ENCODE measurements around the gene ANXA11. TPM values are rescaled to one million over a fixed set of nuclear protein-coding genes. Genes with fewer than 3 reads are reported as not detected.

The ANXA11 gene
- total and polyA plus RNA-seq, 2 of the 4 experiments (the other 2 are of a cell fraction): 39.4 to 109 TPM

- Histone ChIP-seq H3K36me3 (ENCODE audit: control insufficient read depth, insufficient read depth, low read length) (peaks cover 58% of the 10 kb centered on the region), H3K4me2 (ENCODE audit: low read depth, low read length) (peak overlapping the region; percentile 14; the same call in 1 of the 2 replicates)
- in situ Hi-C loops (cut with MboI; ENCODE audit: low sequenced_read_pairs): loop anchor here (25.0 kb wide), 1 partner anchor 298 kb away; the partner anchor contains the start of gene TSPAN14
Observed at GRCh38 chr10:80163741-80164341, 41.5 kb downstream of the ANXA11 start.

More at GRCh38 chr10:80163741-80164341, 41.5 kb downstream of the ANXA11 start:
- peak overlapping the region; percentile 67 for H3K14ac ChIP-seq (replicated peaks; ENCODE audit: low read depth, low read length)
- dilution Hi-C loops (cut with HindIII; ENCODE audit: low sequenced_read_pairs, unreplicated experiment): no loop called here
- intact Hi-C loops (cut with micrococcal nuclease): no loop called here
- no peaks in the 10 kb centered on the region for H3K9me3 ChIP-seq (ENCODE audit: control insufficient read depth, insufficient read depth, low read length)
- H3K4me1 ChIP-seq (ENCODE audit: control insufficient read depth, insufficient read depth, low read length): peaks cover 42% of the 10 kb centered on the region
- peak overlapping the region in 1 of 2 experiments; percentile 68; a peak in 2 of 4 replicates for H4K8ac ChIP-seq (ENCODE audit: low read depth in 2 of 2, low read length in 2 of 2)
- H3K56ac ChIP-seq (ENCODE audit: extremely low read depth, insufficient read depth, low read length): no peak overlapping the region; the same call in 1 of the 2 replicates
- H2AK5ac ChIP-seq (ENCODE audit: low read depth, low read length): peak overlapping the region; percentile 96
- no peak overlapping the region for H4K5ac ChIP-seq (ENCODE audit: low read depth, low read length)
- peak overlapping the region; percentile 70 for H2BK20ac ChIP-seq (ENCODE audit: low read depth, low read length)
- no peak overlapping the region for H3K18ac ChIP-seq (ENCODE audit: low read depth, low read length)
- H3K79me1 ChIP-seq (ENCODE audit: low read depth in 1 of 2, low read length in 2 of 2): peaks cover 20 to 92% of the 10 kb centered on the region in 2 experiments
- no peak overlapping the region for H3K9ac ChIP-seq (ENCODE audit: low read depth, low read length)
- 85% methylated on average over 4 of the region's 8 CpGs; no CpG with 5 or more reads in 1 of the 2 experiments for WGBS, 2 experiments (ENCODE audit: extremely low coverage in 2 of 2, insufficient read length in 1 of 2)
- H3K4ac ChIP-seq (ENCODE audit: low read depth, low read length): peak overlapping the region; percentile 73
- H3K27ac ChIP-seq (ENCODE audit: insufficient read depth, low read length): peak overlapping the region; percentile 46
- ChIA-PET POLR2A (ENCODE audit: unreplicated experiment) (no interaction called here), CTCF (no interaction called here)
- TF ChIP-seq NFE2L2 (IDR thresholded peaks at IDR 0.05; ENCODE audit: low read depth, low read length): no peak
- TF ChIP-seq FOS (IDR thresholded peaks at IDR 0.05; ENCODE audit: low read depth, low read length): peak; percentile 65
- TF ChIP-seq, protein P1, sequence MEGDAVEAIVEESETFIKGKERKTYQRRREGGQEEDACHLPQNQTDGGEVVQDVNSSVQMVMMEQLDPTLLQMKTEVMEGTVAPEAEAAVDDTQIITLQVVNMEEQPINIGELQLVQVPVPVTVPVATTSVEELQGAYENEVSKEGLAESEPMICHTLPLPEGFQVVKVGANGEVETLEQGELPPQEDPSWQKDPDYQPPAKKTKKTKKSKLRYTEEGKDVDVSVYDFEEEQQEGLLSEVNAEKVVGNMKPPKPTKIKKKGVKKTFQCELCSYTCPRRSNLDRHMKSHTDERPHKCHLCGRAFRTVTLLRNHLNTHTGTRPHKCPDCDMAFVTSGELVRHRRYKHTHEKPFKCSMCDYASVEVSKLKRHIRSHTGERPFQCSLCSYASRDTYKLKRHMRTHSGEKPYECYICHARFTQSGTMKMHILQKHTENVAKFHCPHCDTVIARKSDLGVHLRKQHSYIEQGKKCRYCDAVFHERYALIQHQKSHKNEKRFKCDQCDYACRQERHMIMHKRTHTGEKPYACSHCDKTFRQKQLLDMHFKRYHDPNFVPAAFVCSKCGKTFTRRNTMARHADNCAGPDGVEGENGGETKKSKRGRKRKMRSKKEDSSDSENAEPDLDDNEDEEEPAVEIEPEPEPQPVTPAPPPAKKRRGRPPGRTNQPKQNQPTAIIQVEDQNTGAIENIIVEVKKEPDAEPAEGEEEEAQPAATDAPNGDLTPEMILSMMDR (conservative IDR thresholded peaks at IDR 0.05; ENCODE audit: low read depth, low read length): no peak
- TF ChIP-seq, protein P2, sequence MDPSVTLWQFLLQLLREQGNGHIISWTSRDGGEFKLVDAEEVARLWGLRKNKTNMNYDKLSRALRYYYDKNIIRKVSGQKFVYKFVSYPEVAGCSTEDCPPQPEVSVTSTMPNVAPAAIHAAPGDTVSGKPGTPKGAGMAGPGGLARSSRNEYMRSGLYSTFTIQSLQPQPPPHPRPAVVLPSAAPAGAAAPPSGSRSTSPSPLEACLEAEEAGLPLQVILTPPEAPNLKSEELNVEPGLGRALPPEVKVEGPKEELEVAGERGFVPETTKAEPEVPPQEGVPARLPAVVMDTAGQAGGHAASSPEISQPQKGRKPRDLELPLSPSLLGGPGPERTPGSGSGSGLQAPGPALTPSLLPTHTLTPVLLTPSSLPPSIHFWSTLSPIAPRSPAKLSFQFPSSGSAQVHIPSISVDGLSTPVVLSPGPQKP (IDR thresholded peaks at IDR 0.05; ENCODE audit: borderline replicate concordance, low read depth, low read length): no peak
- no peak for TF ChIP-seq POLR2A (IDR thresholded peaks at IDR 0.05; ENCODE audit: low read depth, low read length)
- TF ChIP-seq RCOR1 (IDR thresholded peaks at IDR 0.05; ENCODE audit: insufficient replicate concordance, low read length): peak; percentile 94
- TF ChIP-seq BHLHE40 (IDR thresholded peaks at IDR 0.05; ENCODE audit: low read depth, low read length): peak; percentile 36; the same call in 1 of the 2 replicates
- H2AFZ ChIP-seq (replicated peaks; ENCODE audit: low read length, poor library complexity): peak overlapping the region; percentile 23
- peak overlapping the region; percentile 62 for H2BK5ac ChIP-seq (ENCODE audit: low read depth, low read length, poor library complexity, severe bottlenecking)
- peak overlapping the region; percentile 32; the same call in 1 of the 2 replicates for H3K23ac ChIP-seq (ENCODE audit: low read depth, low read length)
- H3K9me1 ChIP-seq (ENCODE audit: insufficient read depth, low read length): peaks cover 45% of the 10 kb centered on the region
- peak overlapping the region; percentile 78; the same call in 1 of the 3 replicates for H2BK15ac ChIP-seq (ENCODE audit: low read depth, low read length)
- no peak overlapping the region for H3K4me3 ChIP-seq (ENCODE audit: insufficient read depth, low read depth, low read length)
- peak overlapping the region; percentile 83 for H2BK120ac ChIP-seq (ENCODE audit: low read depth, low read length)
- no TSS peak for BruUV-seq (replicated peaks)
- H3K27me3 ChIP-seq (ENCODE audit: control insufficient read depth, insufficient read depth, low read length): no peaks in the 10 kb centered on the region
- peak overlapping the region; percentile 65 for H4K91ac ChIP-seq (ENCODE audit: insufficient read depth, low read depth, low read length)
- peak overlapping the region; percentile 1 for H2AK9ac ChIP-seq (replicated peaks; ENCODE audit: low read depth, low read length, poor library complexity)
- peak; percentile 90 for DNase-seq
- peaks cover 5% of the 10 kb centered on the region for H4K20me1 ChIP-seq (ENCODE audit: insufficient read depth, low read length)
- peak; percentile 71 for ATAC-seq (ENCODE audit: low read depth)
